K562 (cell line): ENCODE data around the gene NR3C1. TPM values are rescaled to one million over a fixed set of nuclear protein-coding genes. Genes with fewer than 3 reads are reported as not detected.

Experiments
- ATAC-seq: fragments of 200-7000 bp; cut with Tn5 transposase; 3 replicates; pipeline ENCODE4 v1.9.1; 2020; ENCODE audit warnings: moderate library complexity
- BruUV-seq: library from RNA; stranded (reverse); fragments of 400-500 nt; replicated peaks from 2 replicates; lab custom pipeline; 2021; lab: Mats Ljungman, UMichigan
- CTCF ChIA-PET: fragments of 300-600 bp; formaldehyde crosslinking; extraction: SDS; loops from one replicate; lab custom pipeline; 2021; ENCODE audit warnings: low intra/inter-chr PET ratio; lab: Yijun Ruan, JAX
- POLR2A ChIA-PET: fragments of 300-600, 350-650 bp; sonication (Branson Sonifier 250); formaldehyde crosslinking; extraction: SDS; loops from one replicate; lab custom pipeline; 2021; ENCODE audit warnings: antibody characterized with exemption, inconsistent platforms; lab: Yijun Ruan, JAX
- DNase-seq, 4 experiments: peaks; one replicate each; pipeline versions ENCODE4 v3.0.0 to v3.0.0-alpha.2; 2011 to 2018; ENCODE audit warnings: low spot score in 3 of 4, mixed read lengths in 3 of 4; ENCODE audit errors: extremely low read depth in 1 of 4
- FAIRE-seq: peaks from 2 replicates; lab custom pipeline; 2011; peaks lifted over from hg19 to GRCh38; lab: Jason Lieb, UNC
- H2AFZ ChIP-seq: 2 replicates; pipeline ENCODE4 v1.6.0; 2011; ENCODE audit warnings: low read depth, low read length, control low read depth, inconsistent platforms
- H3K27ac ChIP-seq: fragments of 200-600 bp; 3 replicates; pipeline ENCODE4 v1.8.0; 2011; ENCODE audit warnings: low read depth, mild to moderate bottlenecking, control low read depth, inconsistent platforms, low read length, moderate library complexity, mixed read lengths; ENCODE audit errors: extremely low read depth
- H3K27me3 ChIP-seq, 2 experiments: fragments of 300-600 bp in 1 of 2; 2 replicates in 1 of 2; 3 replicates in 1 of 2; pipeline versions ENCODE4 v1.6.0 to v1.8.0; 2011; ENCODE audit warnings: inconsistent platforms in 2 of 2, low read length in 2 of 2, mild to moderate bottlenecking in 1 of 2, mixed read lengths in 1 of 2, moderate library complexity in 1 of 2; ENCODE audit not compliant: control insufficient read depth in 2 of 2, insufficient read depth in 2 of 2
- H3K36me3 ChIP-seq: fragments of 300-600 bp; 3 replicates; pipeline ENCODE4 v1.8.0; 2011; ENCODE audit warnings: mild to moderate bottlenecking, low read length, inconsistent platforms; ENCODE audit not compliant: control insufficient read depth, insufficient read depth
- H3K4me1 ChIP-seq, 2 experiments: fragments of 200-600 bp in 1 of 2; replicated peaks in 1 of 2; 2 replicates in 1 of 2; 3 replicates in 1 of 2; pipeline versions ENCODE4 v1.5.1 to v1.8.0; 2011; ENCODE audit warnings: inconsistent platforms in 2 of 2, low read length in 2 of 2, mild to moderate bottlenecking in 1 of 2, mixed read lengths in 1 of 2, moderate library complexity in 1 of 2; ENCODE audit not compliant: control insufficient read depth in 2 of 2, insufficient read depth in 2 of 2
- H3K4me2 ChIP-seq: 2 replicates; pipeline ENCODE4 v1.6.1; 2011; ENCODE audit warnings: low read length, control low read depth, inconsistent platforms, mixed read lengths; ENCODE audit not compliant: insufficient read depth
- H3K4me3 ChIP-seq: fragments of 200-600 bp; sonication (generic), shearing (Covaris generic); 2 replicates; pipeline ENCODE4 v1.5.1; 2016; ENCODE audit warnings: control low read depth, inconsistent platforms
- H3K79me2 ChIP-seq: fragments of 200-600 bp; 3 replicates; pipeline ENCODE4 v1.8.0; 2011; ENCODE audit warnings: low read length, inconsistent platforms; ENCODE audit not compliant: control insufficient read depth, insufficient read depth
- H3K9ac ChIP-seq, 2 experiments: 2 replicates each; pipeline versions ENCODE4 v1.6.0 to v1.6.1; 2011; ENCODE audit warnings: low read depth in 2 of 2, low read length in 2 of 2, control low read depth in 1 of 2, inconsistent platforms in 1 of 2, mild to moderate bottlenecking in 1 of 2, mixed read lengths in 1 of 2; ENCODE audit not compliant: insufficient read depth in 1 of 2
- H3K9me1 ChIP-seq: one replicate; pipeline ENCODE4 v1.6.0; 2011; ENCODE audit warnings: inconsistent platforms, mild to moderate bottlenecking, low read length, moderate library complexity; ENCODE audit not compliant: control insufficient read depth, insufficient read depth
- H3K9me3 ChIP-seq: replicated peaks from 2 replicates; pipeline ENCODE4 v1.5.1; 2011; ENCODE audit warnings: low read depth, low read length, inconsistent platforms; ENCODE audit not compliant: control insufficient read depth, insufficient read depth
- H4K20me1 ChIP-seq: replicated peaks from 2 replicates; pipeline ENCODE4 v1.6.1; 2011; ENCODE audit warnings: low read length, inconsistent platforms, mixed read lengths; ENCODE audit not compliant: control insufficient read depth, insufficient read depth
- CHD2 ChIP-seq: IDR thresholded peaks from 2 replicates; pipeline ENCODE4 v1.6.1; 2011; ENCODE audit warnings: low read depth, low read length
- FUS ChIP-seq: fragments of 200-400 bp; formaldehyde crosslinking; optimal IDR thresholded peaks from 2 replicates; pipeline ENCODE3; 2017; ENCODE audit warnings: low read depth, low read length
- MCM5 ChIP-seq: fragments of 450-650 bp; IDR thresholded peaks from 2 replicates; pipeline ENCODE4 v1.6.1; 2016; ENCODE audit warnings: low read depth
- NFYB ChIP-seq: IDR thresholded peaks from 2 replicates; pipeline ENCODE4 v1.6.1; 2011; ENCODE audit warnings: mild to moderate bottlenecking, moderate library complexity; ENCODE audit not compliant: insufficient read length; ENCODE audit errors: extremely low read depth
- PYGO2 ChIP-seq: fragments of 450-650 bp; IDR thresholded peaks from 2 replicates; pipeline ENCODE4 v1.6.1; 2016; ENCODE audit warnings: mild to moderate bottlenecking, missing genetic modification characterization, moderate library complexity, missing compliant biosample characterization
- RBM39 ChIP-seq: fragments of 200-400 bp; formaldehyde crosslinking; optimal IDR thresholded peaks from 2 replicates; pipeline ENCODE3; 2018; ENCODE audit warnings: low read depth, low read length
- ZBED1 ChIP-seq: IDR thresholded peaks from 2 replicates; pipeline ENCODE4 v1.6.1; 2014
- ZFP36 ChIP-seq: fragments of 150-350 bp; IDR thresholded peaks from 2 replicates; pipeline ENCODE4 v1.6.1; 2018; ENCODE audit warnings: low read length, low read depth; ENCODE audit not compliant: partially characterized antibody
- ZNF644 ChIP-seq: fragments of 200-800 bp; sonication (Bioruptor generic); IDR thresholded peaks from 2 replicates; pipeline ENCODE4 v1.6.1; 2016; ENCODE audit warnings: low read depth, missing genetic modification characterization, missing compliant biosample characterization
- WGBS: fragments of 100-300 bp; shearing (Covaris generic); methylation state at CpG from one replicate; pipeline ENCODE4 v1.1.6; 2016; ENCODE audit warnings: low coverage, mixed read lengths; ENCODE audit not compliant: insufficient coverage; ENCODE audit errors: missing lambda C conversion rate; 5-methylcytosine and 5-hydroxymethylcytosine counted together
- in situ Hi-C: fragments of 300-500 bp; cut with MboI; formaldehyde crosslinking; loops from 4 replicates; pipeline ENCODE4 v1.15.0; 2018; ENCODE audit warnings: inconsistent platforms, mixed read lengths
- intact Hi-C: fragments of 100-400 bp; cut with micrococcal nuclease; formaldehyde crosslinking; loops from 2 replicates; pipeline ENCODE4 v1.14.2; 2022
- polyA plus RNA-seq, 8 experiments: library from polyadenylated mRNA; depleted of rRNA in 4 of 8; stranded (reverse) in 5 of 8; unstranded in 3 of 8; fragments of >200 nt; fragmentation: Nextera tagmentation in 2 of 8; fragmentation: Illumina TruSeq in 1 of 8; extraction: Ambion mirVana in 2 of 8; extraction: Trizol in 1 of 8; gene quantifications; 2 replicates each; pipeline versions ENCODE4 v1.2.1 to v1.2.3, GENCODE V29; 2011 to 2014; ENCODE audit warnings: inconsistent platforms in 1 of 8, missing spikeins in 1 of 8
- total RNA-seq, 7 experiments: library from RNA; depleted of rRNA in 6 of 7; stranded (reverse); fragments of >200 nt in 6 of 7; fragmentation: Illumina TruSeq in 2 of 7; extraction: Trizol in 2 of 7; gene quantifications; 2 replicates each; pipeline versions ENCODE4 v1.2.1 to v1.2.3, GENCODE V29; 2011 to 2021; ENCODE audit warnings: low replicate concordance in 1 of 7
- TF ChIP-seq, protein P1 (sequence below): fragments of 450-650 bp; IDR thresholded peaks from 2 replicates; pipeline ENCODE4 v1.6.1; 2016; ENCODE audit warnings: antibody characterized with exemption
- TF ChIP-seq, protein P2 (sequence below): sonication (generic); formaldehyde crosslinking; IDR thresholded peaks from 2 replicates; pipeline ENCODE4 v1.8.0; 2023; ENCODE audit warnings: mild to moderate bottlenecking, missing genetic modification reagents
- TF ChIP-seq, protein P3 (sequence below): fragments of 200-800 bp; sonication (Bioruptor generic); IDR thresholded peaks from 2 replicates; pipeline ENCODE4 v1.6.1; 2017; ENCODE audit warnings: missing genetic modification characterization, missing compliant biosample characterization

Gene NR3C1
- total and polyA plus RNA-seq, 9 of the 15 experiments (the other 6 are each of a cell fraction or from before 2014, with no cell fraction given): 8.2 to 36.0 (median 15.0) TPM

DNA sequence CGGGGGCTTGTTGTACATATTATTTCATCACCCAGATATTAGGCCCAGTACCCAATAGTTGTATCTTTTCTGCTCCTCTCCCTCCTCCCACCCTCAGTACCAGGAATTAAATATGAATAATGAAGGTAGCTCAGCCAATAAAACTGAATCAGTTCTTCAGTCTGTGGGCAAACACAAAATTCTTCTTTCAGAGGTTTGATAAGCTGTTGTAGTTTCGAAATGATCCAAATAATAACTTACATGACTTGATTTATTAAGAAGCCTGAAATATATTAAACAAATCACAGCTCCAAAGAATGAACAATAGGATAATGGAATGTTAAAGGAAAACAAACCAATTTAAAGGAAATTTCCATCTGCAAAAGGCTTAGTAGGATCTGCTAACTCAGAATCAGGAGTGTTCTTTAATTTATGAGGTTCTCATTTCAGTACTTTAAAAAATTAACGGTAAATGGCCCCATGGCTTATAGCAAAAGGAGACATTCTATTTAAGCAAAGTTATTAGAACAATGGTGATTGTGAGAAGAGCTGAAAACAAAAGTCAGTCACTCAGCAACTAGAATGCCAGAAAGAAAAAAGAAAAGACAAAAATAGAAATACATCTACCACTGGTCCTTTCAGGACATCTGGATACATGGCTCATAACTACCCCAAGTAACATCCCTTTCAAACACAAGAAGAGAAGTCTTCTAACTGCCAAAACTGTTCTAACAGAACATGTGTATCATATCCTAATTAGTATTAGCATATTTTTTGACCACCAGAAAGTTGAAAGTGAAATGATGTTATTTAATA lies 62.4 kb downstream of the NR3C1 start:
- Histone ChIP-seq H3K4me2 (no peak overlapping the region), H3K9ac (no peak overlapping the region), H2AFZ (no peak overlapping the region), H3K27me3 (no peaks in the 10 kb centered on the region), H3K36me3 (0 out of 3 replicates have a peak, but pooled peaks cover 4% of the 10 kb centered on the region), H3K27ac (no peak overlapping the region), H4K20me1 (no peaks in the 10 kb centered on the region), H3K9me3 (no peaks in the 10 kb centered on the region), H3K4me3 (no peak overlapping the region), H3K79me2 (peaks cover 52% of the 10 kb centered on the region), H3K9me1 (no peaks in the 10 kb centered on the region), H3K4me1 (peaks cover 0 to 23% of the 10 kb centered on the region in 2 experiments; a peak in 2 of 5 replicates)
- no TSS peak for BruUV-seq
- in situ Hi-C loops: no loop called here
- intact Hi-C loops: loop anchor here (5.0 kb wide), 2 partner anchors 61 to 149 kb away; partner anchors contain the start of gene NR3C1
- 87% methylated on average over 3 of the region's 3 CpGs for WGBS
- ATAC-seq: no peak
- no peak for DNase-seq
- FAIRE-seq: no peak
- CTCF ChIA-PET: no interaction called here
- POLR2A ChIA-PET: interaction anchor here (0.5 kb wide), 1 partner anchor 91 kb away, joined by 3 read pairs; no protein-coding TSS in a partner anchor
- TF ChIP-seq PYGO2 (no peak), ZFP36 (no peak), ZBED1 (no peak), FUS (no peak), NFYB (no peak), MCM5 (no peak), RBM39 (no peak), CHD2 (no peak), ZNF644 (tag) (no peak)
- TF ChIP-seq, protein P1, sequence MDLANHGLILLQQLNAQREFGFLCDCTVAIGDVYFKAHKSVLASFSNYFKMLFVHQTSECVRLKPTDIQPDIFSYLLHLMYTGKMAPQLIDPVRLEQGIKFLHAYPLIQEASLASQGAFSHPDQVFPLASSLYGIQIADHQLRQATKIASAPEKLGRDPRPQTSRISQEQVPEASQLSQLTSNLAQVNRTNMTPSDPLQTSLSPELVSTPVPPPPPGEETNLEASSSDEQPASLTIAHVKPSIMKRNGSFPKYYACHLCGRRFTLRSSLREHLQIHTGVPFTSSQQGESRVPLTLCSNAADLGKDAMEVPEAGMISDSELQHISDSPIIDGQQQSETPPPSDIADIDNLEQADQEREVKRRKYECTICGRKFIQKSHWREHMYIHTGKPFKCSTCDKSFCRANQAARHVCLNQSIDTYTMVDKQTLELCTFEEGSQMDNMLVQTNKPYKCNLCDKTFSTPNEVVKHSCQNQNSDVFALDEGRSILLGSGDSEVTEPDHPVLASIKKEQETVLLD: no peak
- TF ChIP-seq, protein P2, sequence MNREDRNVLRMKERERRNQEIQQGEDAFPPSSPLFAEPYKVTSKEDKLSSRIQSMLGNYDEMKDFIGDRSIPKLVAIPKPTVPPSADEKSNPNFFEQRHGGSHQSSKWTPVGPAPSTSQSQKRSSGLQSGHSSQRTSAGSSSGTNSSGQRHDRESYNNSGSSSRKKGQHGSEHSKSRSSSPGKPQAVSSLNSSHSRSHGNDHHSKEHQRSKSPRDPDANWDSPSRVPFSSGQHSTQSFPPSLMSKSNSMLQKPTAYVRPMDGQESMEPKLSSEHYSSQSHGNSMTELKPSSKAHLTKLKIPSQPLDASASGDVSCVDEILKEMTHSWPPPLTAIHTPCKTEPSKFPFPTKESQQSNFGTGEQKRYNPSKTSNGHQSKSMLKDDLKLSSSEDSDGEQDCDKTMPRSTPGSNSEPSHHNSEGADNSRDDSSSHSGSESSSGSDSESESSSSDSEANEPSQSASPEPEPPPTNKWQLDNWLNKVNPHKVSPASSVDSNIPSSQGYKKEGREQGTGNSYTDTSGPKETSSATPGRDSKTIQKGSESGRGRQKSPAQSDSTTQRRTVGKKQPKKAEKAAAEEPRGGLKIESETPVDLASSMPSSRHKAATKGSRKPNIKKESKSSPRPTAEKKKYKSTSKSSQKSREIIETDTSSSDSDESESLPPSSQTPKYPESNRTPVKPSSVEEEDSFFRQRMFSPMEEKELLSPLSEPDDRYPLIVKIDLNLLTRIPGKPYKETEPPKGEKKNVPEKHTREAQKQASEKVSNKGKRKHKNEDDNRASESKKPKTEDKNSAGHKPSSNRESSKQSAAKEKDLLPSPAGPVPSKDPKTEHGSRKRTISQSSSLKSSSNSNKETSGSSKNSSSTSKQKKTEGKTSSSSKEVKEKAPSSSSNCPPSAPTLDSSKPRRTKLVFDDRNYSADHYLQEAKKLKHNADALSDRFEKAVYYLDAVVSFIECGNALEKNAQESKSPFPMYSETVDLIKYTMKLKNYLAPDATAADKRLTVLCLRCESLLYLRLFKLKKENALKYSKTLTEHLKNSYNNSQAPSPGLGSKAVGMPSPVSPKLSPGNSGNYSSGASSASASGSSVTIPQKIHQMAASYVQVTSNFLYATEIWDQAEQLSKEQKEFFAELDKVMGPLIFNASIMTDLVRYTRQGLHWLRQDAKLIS: no peak
- TF ChIP-seq, protein P3, sequence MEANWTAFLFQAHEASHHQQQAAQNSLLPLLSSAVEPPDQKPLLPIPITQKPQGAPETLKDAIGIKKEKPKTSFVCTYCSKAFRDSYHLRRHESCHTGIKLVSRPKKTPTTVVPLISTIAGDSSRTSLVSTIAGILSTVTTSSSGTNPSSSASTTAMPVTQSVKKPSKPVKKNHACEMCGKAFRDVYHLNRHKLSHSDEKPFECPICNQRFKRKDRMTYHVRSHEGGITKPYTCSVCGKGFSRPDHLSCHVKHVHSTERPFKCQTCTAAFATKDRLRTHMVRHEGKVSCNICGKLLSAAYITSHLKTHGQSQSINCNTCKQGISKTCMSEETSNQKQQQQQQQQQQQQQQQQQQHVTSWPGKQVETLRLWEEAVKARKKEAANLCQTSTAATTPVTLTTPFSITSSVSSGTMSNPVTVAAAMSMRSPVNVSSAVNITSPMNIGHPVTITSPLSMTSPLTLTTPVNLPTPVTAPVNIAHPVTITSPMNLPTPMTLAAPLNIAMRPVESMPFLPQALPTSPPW (CRISPR knock-in tag): no peak
